NCI-H1436 (cell line): ENCODE data around the gene RELB.

ENCODE experiments used
- DNase-seq: peaks from one replicate; lab custom pipeline; 2025; lab: John Stamatoyannopoulos, UW

RELB gene

GRCh38 chr19:45059258-45059965, 58.1 kb downstream of the RELB start:
- peak; percentile 54 for DNase-seq

- DNase-seq: no peak
These were observed 60.7 kb downstream of the RELB start for GRCh38 chr19:45061965-45062364.

GRCh38 chr19:45063851-45064801, 62.9 kb downstream of the RELB start:
- no peak for DNase-seq

GRCh38 chr19:45066921-45067661, 65.8 kb downstream of the RELB start:
- DNase-seq: no peak

- no peak for DNase-seq
These were observed 66.8 kb downstream of the RELB start for GRCh38 chr19:45068041-45068440.

GRCh38 chr19:45069056-45069455, 67.8 kb downstream of the RELB start:
- no peak for DNase-seq

- no peak for DNase-seq
These were observed 69.0 kb downstream of the RELB start for GRCh38 chr19:45070214-45070613.

- no peak for DNase-seq
These were observed 69.7 kb downstream of the RELB start for GRCh38 chr19:45070861-45071544.

GRCh38 chr19:45071545-45071938, 70.3 kb downstream of the RELB start:
- DNase-seq: no peak

GRCh38 chr19:45071969-45072790, 70.9 kb downstream of the RELB start:
- no peak for DNase-seq

- DNase-seq: no peak
These were observed 73.6 kb downstream of the RELB start for GRCh38 chr19:45074744-45075300.

GRCh38 chr19:45075301-45076028, 74.2 kb downstream of the RELB start:
- DNase-seq: peak; percentile 7

- DNase-seq: peak; percentile 70
These were observed 75.0 kb downstream of the RELB start, which contains the start of gene ZNF296 for GRCh38 chr19:45076029-45076850. Gene ZNF296, minus strand, starts transcription at chr19:45076478. Its CDS starts 105 bp downstream, at chr19:45076373.

GRCh38 chr19:45076851-45077730, 75.8 kb downstream of the RELB start:
- DNase-seq: no peak

- no peak for DNase-seq
These were observed 77.3 kb downstream of the RELB start for GRCh38 chr19:45078390-45079062.

GRCh38 chr19:45079063-45079910, 78.0 kb downstream of the RELB start, which contains the start of gene GEMIN7:
Gene GEMIN7, plus strand, starts transcription at chr19:45079260. Its CDS starts 10,855 bp downstream, at chr19:45090115.
- DNase-seq: peak; percentile 51
